ENCODE measurements around the gene C1QA.
"Not testable (repeated sequence)": the region's sequence is repeated elsewhere in the genome, so short reads cannot be mapped to it uniquely, and the experiment has no call there.

C1QA gene

DNA sequence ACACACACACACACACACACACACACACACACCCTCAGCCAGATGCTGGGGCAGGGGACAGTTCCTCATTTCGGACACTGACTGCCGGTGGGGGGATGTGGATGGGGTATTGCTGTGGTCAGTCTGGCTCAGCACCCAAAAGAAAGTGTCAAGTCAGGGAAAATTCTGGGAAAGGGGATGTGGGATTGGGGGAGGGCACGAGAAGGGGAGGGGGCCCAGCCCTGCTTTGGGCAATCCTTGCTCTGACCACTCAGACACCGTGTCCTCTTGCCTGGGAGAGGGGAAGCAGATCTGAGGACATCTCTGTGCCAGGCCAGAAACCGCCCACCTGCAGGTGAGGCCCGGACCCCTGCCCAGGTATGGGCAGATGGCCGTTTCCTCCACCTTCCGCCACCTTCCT is 7.0 kb downstream of the C1QA start, which contains the start of gene C1QC:
Gene C1QC, plus strand, starts transcription at position 253 of the 400 bp plus-strand sequence. CDS start 391 bp downstream, outside the sequence.
- no peak for DNase-seq

DNA sequence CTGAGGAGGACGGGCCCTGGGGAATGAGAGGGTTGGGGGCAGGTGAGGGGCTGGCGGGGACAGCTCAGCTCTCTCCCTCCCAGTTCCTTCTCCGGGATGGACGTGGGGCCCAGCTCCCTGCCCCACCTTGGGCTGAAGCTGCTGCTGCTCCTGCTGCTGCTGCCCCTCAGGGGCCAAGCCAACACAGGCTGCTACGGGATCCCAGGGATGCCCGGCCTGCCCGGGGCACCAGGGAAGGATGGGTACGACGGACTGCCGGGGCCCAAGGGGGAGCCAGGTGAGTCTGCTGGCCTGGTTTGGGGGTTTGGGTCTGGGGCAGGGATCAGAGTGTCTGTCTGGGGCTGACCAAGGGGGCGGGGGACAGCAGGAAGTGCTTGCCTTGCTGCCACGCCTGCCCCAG is 7.5 kb downstream of the C1QA start:
- no peak for DNase-seq

DNA sequence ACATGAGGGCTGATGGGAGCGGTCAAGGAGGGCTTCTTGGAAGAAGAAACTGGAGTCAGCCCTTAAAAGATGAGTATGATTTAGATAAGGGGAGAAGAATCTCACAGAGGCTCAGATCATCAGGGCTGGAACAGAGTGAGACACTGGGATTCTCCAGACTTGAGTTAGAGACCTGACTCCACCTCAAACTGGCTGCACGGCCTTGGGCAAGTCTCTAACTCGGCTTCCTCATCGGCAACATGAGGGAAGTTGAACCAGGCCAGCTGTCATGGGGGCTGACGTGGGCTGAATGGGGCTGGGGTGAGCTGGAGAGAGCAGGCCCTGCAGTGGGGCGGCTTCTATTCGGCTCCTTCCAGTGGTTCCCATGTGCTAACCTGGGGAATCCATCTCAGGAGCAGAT is 9.5 kb downstream of the C1QA start:
- DNase-seq = no peak

DNA sequence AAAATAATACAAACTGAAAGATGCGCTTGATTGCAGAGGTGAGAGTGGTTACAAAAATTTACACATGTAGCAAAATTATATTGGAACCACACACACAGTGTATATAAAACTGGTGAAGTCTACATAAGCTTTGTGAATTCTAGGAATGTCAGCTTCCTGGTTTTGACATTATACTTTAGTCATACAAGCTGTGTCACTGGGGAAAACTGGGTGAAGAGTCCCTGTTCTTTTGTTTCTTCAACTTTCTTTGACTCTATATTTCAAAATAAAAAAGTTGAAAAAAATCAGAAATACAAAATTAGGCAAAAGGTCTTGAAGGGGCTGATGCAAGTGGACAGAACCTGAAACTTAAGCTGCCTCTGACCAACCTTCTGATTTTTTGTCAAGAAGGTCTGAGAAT is 10.0 kb downstream of the C1QA start:
- no peak for DNase-seq

DNA sequence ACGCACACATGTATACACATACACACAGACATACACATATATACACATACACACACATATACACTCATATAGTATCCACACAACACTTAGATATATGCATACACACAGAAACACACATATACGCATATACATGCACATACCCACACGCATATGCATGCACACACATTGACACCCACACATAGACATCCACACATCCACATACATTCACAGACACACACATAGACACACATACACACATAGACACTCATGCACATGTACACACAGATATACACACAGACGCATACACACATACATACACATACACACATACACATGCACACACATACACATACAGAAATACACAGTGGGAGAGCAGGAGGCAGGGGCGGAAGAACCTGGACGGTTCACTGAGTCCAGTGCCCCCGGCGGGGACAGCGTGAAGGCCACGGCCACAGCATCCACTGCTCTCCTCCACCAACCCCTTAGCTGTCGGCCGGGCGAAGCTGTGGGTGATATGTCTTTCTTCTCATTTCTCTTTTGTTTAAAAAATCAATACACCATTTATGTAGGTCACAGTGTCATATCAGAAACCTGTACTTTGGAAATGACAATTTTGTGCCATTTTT is 13.8 kb downstream of the C1QA start:
- no peak for DNase-seq

DNA sequence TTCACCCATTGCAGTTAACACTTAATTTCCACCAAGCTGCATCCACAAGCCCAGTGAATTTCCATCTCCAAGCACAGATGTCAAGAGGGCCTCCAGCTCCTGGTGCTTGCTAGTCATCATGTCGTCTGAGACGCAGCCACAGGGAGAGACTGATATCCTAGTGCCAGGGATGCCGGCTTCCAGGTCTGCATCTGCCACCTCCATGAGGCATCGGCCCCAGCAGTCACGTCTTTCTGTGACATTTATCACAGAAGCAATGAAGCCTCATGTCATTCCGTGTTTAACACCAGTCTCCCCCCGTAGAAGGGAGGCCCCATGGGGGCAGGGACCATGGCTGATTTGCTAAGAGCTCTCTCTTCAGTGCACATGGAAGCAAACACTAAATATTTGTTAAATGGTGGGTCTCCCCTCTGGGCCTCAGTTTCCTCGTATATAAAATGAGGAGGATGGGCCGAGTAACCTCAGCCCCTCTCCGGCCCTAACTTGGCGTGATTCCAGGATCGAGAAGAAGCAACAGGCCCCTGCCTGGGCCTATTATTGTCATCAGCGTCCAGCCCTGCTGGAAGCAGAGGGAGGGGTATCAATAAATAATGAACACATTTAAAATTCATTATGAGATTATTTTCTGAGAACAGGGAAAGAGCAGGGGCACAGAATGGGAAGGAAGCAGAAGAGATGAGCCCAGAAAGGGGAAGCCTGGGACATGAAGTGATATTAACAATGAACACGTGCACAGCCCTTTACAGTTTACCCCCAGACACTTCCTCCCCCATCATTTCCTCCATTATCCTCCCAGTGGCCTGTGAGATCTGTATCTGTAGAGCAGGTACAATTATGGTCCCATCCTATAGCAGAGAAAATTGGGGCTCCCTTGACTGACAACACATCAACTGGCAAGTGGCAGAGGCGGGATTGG is 15.8 kb downstream of the C1QA start:
- no peak for DNase-seq

DNA sequence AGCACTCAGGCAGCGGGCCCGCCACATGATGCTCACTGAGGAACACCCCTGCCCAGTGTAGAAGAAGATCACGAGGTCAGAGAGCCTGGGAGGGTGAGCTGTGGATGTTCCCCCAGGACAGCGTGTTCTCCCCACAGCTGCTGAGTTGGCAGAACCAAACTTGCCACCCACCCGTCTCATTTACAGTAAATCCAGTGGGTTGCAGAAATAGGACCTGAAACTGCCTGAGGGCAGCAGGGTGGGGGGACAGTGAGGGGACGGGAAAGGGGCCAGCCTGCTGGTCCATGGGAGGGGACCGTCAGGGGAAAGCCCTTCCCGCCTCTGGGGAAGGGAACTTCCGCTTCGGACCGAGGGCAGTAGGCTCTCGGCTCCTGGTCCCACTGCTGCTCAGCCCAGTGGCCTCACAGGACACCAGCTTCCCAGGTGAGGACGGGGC is 16.5 kb downstream of the C1QA start, which contains the start of gene C1QB:
Gene C1QB, plus strand, starts transcription at position 356 of the 436 bp plus-strand sequence. CDS start 6,227 bp downstream, outside the sequence.
- no peak for DNase-seq

DNA sequence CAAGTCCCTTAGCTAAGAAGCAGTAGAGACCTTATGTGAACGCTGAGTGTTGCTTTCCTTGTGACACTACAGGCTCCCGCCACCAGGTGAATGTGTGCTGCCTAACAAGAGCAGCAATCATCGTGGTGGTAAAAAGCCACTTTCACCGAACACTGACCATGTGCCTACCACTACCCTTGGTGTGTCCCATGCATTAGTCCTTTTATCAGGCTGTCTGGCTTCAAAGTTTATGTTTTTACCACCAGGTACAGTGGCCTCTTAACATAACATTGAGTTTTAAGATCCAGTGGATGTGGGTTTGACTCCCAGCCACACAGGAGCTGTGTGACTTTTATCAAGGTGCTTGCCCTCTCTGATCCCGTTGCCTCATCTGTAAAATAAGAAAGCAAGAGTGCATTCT is 18.3 kb downstream of the C1QA start:
- no peak for DNase-seq

DNA sequence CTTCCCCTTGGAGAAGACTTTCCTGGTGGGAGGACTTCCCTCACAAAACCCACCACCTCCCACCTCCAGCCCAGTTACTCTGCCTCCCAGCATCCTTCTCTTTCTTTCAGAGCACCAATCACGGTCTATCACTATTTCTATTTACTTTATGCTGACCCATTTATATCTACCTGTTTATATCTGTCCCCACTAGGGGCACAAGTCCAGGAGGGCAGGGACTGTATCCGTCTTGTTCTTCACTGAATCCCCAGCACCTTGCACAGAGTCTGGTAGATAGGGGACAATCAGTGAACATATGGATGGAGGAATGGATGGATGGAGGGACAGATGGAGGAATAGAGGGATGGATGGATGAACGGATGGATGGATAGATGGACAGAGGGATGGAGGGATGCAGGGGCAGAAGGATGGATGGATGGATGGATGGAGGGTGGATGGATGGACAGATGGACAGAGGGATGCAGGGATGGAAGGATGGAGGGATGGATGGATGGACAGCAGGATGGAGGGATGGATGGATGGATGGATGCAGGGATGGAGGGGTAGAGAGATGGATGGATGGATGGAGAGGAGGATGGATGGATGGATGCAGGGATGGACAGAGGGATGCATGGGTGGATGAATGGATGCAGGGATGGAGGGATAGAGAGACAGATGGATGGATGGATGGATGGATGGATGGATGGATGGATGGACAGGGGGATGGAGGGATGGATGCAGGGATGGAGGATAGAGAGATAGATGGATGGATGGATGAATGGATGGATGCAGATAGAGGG is 22.1 kb downstream of the C1QA start:
- DNase-seq = no peak

DNA sequence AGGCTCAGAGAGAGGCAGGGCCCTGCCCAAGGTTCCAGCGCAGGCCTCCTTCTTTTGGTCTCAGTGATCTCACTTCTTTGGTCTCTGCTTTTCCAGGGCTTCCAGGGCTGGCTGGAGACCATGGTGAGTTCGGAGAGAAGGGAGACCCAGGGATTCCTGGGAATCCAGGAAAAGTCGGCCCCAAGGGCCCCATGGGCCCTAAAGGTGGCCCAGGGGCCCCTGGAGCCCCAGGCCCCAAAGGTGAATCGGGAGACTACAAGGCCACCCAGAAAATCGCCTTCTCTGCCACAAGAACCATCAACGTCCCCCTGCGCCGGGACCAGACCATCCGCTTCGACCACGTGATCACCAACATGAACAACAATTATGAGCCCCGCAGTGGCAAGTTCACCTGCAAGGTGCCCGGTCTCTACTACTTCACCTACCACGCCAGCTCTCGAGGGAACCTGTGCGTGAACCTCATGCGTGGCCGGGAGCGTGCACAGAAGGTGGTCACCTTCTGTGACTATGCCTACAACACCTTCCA is 24.4 kb downstream of the C1QA start:
- DNase-seq = no peak

DNA sequence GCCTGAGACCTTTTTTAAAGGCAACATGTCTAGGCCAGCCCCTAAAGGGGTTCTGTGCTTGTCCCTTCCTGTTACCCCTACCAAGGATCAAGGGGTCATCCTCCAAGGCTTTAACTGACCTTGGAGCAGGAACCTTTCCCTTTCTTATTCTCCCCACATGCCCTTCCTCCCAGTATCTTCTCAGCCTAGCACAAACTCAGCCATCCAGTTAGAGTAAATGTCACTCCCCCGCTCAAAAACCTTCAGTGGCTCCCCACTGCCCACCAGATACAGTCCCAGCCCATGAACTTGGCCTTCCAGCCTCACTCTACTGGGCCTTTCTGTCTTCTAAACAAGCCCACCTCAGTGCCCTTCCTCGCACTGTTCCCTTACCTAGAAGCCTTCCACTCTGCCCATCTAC is 25.5 kb downstream of the C1QA start:
- no peak for DNase-seq

DNA sequence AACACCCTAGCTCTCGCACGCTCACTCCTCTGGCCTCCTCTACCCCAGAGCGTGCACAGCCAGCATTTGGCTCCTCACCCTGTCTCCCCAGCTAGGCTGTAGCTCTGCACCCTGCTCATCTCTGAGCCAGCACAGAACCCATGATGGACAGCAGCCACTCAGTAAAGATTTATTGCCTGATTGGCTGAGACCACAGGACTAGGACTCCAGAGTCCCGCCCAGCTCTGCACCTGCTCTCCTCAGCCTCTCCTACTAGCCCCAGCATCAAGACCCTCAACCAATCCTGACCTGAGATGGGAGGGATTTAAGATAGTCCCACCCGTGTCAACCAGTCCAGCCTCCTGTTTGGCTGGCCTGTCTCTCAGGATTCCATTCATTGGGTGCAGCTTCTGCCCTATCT is 25.9 kb downstream of the C1QA start:
- no peak for DNase-seq

DNA sequence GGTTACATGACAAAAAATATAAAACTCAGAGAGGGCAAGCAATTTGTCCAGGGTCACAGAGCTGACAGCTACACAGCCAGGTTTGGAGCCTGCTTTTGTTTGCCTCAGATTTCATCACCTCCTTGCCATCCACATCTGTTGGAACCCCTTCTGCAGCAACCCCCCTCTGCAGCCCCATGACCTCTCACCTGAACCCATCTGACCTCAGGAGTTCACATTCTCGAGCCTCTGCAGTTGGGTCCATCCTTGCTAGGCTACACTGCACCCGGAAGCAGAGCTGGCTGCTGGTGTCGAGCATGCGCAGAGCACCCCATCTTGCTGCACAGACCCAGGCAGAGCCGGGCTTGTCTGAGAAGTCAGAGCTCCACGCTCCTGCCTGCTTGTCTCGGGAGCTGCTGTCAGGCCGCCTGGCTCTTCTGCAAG is 26.6 kb downstream of the C1QA start:
- no peak for DNase-seq

DNA sequence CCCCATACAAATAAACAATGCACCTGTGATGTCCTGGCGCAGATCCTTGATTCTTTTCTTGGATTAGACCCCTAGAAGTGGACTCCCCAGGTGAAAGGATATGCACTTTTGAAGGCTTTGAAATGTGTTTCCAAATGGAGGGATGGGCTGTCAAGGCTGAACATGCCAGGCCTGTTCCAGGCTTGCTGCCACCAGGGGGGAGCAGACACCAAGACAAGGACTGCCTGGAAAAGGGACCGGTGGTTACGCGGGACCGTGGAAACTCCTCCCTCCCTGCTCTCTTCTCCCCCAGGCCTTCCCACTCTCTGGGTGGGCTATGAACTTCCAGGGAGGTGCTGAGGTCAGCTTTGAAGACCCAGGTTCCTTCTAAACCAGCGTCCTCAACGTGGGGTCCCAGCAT is 29.3 kb downstream of the C1QA start:
- no peak for DNase-seq

DNA sequence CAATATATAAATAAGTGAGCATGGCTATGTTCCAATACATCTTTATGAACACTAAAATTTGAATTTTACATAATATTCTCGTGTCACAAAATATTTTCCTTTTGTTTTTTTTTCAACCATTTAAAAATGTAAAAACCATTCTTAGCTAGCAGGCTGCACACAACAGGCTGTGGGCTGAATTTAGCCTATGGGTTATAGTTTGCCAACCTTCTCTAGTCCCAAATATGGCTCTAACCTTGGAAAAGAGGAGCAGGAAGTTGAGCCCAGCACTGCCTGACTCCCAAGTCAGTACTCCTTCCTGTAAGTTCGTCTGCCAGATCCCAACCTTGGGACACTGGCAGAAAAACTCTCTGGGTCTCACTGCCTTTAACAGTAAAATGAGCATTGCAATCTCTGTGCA is 30.0 kb downstream of the C1QA start:
- DNase-seq = no peak

DNA sequence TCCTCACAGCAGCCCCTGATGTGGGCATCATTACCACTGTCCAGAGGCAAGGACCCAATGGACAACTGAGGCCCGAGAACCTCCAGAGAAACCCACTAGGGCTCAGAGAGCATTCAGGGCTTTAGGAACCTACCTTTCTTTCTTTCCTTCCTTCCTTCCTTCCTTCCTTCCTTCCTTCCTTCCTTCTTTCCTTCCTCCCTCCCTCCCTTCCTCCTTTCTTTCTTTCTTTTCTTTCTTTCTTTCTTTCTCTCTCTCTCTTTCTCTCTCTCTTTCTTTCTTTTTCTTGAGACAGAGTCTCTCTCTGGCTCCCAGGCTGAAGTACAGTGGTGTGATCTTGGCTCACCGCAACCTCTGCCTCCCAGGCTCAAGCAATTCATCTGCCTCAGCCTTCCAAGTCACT is 32.4 kb downstream of the C1QA start:
- not testable (repeated sequence) for DNase-seq

DNA sequence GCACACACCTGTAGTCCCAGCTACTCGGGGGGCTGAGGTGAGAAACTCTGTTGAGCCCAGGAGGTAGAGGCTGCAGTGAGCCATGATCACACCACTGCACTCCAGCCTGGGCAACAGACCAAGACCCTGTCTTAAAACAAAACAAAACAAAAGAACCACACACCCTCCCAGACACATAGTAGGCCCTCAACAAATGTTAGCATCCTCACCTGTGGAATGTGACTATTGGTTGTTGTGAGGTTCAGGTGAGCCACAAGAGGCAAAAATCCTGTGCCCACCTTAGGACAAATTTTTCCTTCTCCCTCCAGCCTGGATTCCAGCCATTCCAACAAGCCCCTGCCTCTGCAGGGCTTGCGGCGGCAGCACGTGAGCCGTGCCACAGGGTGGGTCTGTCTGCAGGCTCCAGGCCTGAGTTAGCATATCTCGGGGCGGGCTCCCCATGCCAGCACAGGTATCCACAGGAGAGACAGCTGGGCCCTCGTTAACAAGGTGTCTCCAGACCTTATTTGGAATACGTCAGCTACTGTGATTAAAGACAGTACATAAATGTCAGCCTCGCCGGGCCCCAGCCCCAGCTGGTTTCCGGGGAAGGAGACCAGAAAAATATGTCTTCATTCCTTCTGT is 34.0 kb downstream of the C1QA start:
- DNase-seq = no peak

DNA sequence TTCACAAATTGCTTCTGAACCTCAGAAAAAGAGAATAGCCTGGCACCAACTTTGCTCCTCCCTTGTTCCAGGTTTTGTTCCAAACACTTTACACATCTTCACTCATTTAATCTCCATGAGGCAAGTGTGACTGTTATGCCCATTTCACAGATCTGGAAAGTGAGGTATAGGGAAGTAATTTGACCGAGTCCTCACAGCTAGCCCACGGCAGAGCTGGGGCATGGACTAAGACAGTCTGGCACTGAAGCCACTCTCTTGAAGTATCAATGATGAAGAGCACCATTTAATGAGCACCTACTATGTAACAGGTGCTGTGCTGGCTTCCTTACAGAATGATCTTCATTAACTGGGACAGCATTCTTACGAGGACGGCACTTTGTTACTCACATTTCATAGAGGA is 35.6 kb downstream of the C1QA start:
- no peak for DNase-seq

DNA sequence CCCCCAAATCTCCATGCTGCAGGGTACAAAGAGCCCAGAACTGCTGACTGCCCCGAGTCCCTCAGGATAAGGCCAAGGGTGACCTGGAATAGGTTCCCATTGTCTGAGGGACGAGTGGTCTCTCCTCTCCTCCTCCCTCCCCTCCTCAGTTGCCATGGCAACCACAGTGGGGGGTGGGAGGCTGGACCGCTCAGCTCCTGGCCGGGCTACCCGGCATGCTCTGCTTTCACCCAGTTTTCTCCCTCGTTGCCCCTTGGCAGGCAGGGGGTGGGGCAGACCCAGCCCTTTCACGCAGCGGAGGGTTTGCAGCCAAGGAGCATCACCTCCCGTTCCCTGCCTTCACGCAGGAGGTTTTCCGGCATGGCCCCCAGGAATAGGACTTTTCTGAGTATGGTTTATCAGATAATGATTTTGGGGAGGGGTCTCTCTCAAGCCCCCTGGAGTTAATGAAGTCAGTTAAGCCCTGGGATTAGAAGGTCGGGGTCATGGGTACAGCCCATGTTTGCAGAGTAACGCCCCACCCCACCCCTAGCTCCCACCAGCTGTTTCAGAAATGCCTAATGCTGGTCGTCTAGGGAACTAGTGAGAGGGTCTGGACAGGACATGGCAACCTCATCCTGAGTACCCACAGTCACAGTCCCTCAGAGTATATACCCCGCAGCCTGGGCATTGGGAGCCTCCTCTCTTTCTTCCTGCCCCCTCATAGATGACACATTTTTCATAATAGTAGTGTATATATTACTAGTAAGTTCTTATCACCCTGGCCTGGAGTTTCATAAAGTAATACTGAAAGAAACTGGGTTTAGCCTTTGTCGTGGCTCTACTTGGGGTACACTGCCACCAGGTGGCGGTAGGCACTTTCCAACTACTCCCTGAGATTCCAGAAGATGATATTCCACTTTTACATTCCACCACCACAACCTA is 37.3 kb downstream of the C1QA start:
- DNase-seq = no peak

DNA sequence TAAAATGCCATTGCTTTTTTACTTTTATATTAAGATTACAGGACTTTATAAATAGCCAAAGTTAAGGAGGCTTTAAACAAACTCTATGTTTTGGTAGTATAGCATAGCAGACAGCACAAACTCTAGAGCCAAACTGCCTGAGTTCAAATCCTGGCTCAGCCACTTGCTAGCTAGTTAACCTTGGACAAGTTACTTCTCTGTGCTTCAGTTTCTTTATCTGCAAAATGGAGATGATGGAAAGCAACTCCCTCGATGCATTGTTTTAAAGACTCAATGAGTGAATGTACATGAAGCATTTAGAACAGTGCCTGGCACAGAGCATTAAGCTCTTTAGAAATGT is 38.0 kb downstream of the C1QA start:
- no peak for DNase-seq

DNA sequence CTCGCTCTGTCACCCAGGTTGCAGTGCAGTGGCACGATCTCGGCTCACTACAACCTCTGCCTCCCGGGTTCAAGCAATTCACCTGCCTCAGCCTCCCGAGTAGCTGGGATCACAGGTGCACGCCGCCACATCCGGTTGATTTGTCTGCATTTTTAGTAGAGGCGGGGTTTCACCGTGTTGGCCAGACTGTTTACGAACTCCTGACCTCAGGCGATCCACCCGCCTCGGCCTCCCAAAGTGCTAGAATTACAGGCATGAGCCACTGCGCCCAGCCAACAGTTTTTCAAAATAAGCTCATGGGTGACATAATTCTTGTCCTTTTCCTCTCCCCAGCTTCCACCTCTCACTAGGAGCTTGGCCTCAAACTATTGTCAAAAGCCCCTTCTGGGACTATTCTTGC is 39.7 kb downstream of the C1QA start:
- not testable (repeated sequence) for DNase-seq

Measured in activated naive CD4-positive, alpha-beta T cell (primary cell).